GM10248 (cell line): ENCODE measurements around the gene SLC13A3.

Source experiments
- CTCF ChIA-PET: fragments of 300-600 bp; sonication (Branson Sonifier 250); formaldehyde crosslinking; extraction: SDS; loops from one replicate; lab custom pipeline; 2021; ENCODE audit warnings: antibody characterized with exemption; lab: Yijun Ruan, JAX
- POLR2A ChIA-PET: fragments of 350-650 bp; sonication (Branson Sonifier 250); formaldehyde crosslinking; extraction: SDS; loops from one replicate; lab custom pipeline; 2020; ENCODE audit warnings: antibody characterized with exemption; lab: Yijun Ruan, JAX
- DNase-seq: peaks from one replicate; pipeline ENCODE4 v3.0.0; 2012; ENCODE audit errors: extremely low spot score
- CTCF ChIP-seq: IDR thresholded peaks from 2 replicates; pipeline ENCODE4 v1.5.1; 2012; ENCODE audit warnings: mild to moderate bottlenecking, low read depth; ENCODE audit errors: extremely low read depth, missing control alignments, control extremely low read depth

SLC13A3 gene

GRCh38 chr20:46602429-46602828 is 48.8 kb downstream of the SLC13A3 start:
- CTCF ChIA-PET = interaction anchor here (1.1 kb wide), 2 partner anchors 78 to 81 kb away, joined by 3 read pairs; no protein-coding TSS in a partner anchor
- no peak for TF ChIP-seq CTCF
- DNase-seq = no peak
- POLR2A ChIA-PET = no interaction called here

GRCh38 chr20:46601603-46602122 is 49.6 kb downstream of the SLC13A3 start:
- ChIA-PET POLR2A (no interaction called here), CTCF (interaction anchor here (1.1 kb wide), 2 partner anchors 79 to 80 kb away, joined by 3 read pairs; no protein-coding TSS in a partner anchor)
- no peak for DNase-seq
- TF ChIP-seq CTCF = no peak

- CTCF ChIA-PET = no interaction called here
- TF ChIP-seq CTCF = no peak
- no peak for DNase-seq
- POLR2A ChIA-PET = no interaction called here
These were observed 50.9 kb downstream of the SLC13A3 start for GRCh38 chr20:46600286-46600752.

GRCh38 chr20:46599227-46599987 is 51.9 kb downstream of the SLC13A3 start:
- CTCF ChIA-PET = no interaction called here
- TF ChIP-seq CTCF = no peak
- POLR2A ChIA-PET = no interaction called here
- no peak for DNase-seq

- no peak for DNase-seq
- TF ChIP-seq CTCF = no peak
- ChIA-PET POLR2A (no interaction called here), CTCF (interaction anchor here (0.7 to 1.0 kb wide), 2 partner anchors 57 to 78 kb away, joined by 3 read pairs; no protein-coding TSS in a partner anchor)
These were observed 55.3 kb downstream of the SLC13A3 start for GRCh38 chr20:46595933-46596332.

GRCh38 chr20:46594725-46595124 is 56.5 kb downstream of the SLC13A3 start:
- ChIA-PET POLR2A (no interaction called here), CTCF (interaction anchor here (1.1 kb wide), 1 partner anchor 32 kb away, joined by 3 read pairs; no protein-coding TSS in a partner anchor)
- DNase-seq = no peak
- no peak for TF ChIP-seq CTCF
